B cell (primary cell): ENCODE measurements around the gene BTAF1. TPM values are rescaled to one million over a fixed set of nuclear protein-coding genes. Genes with fewer than 3 reads are reported as not detected.

Source experiments
- ATAC-seq: fragments of 200-7000 bp; cut with Tn5 transposase; one replicate; pipeline ENCODE4 v1.10.0; 2021; ENCODE audit warnings: low read depth, mild to moderate bottlenecking, moderate number of reproducible peaks, moderate library complexity
- CTCF ChIA-PET: fragments of 350-600 bp; sonication (Branson Sonifier 250); formaldehyde crosslinking; loops from one replicate; lab custom pipeline; 2021; ENCODE audit warnings: antibody characterized with exemption, inconsistent platforms; lab: Charles Lee
- POLR2A ChIA-PET: fragments of 350-600 bp; sonication (Branson Sonifier 250); formaldehyde crosslinking; loops from one replicate; lab custom pipeline; 2021; ENCODE audit warnings: antibody characterized with exemption; lab: Charles Lee
- DNase-seq: peaks from one replicate; pipeline ENCODE4 v3.0.0; 2013
- H2AFZ ChIP-seq: 2 replicates; pipeline ENCODE4 v1.6.1; 2012; ENCODE audit warnings: mild to moderate bottlenecking, low read depth, low read length; ENCODE audit not compliant: insufficient read depth, poor library complexity, severe bottlenecking
- H3K27ac ChIP-seq, 2 donors: 1 replicate in 1 of 2; 2 replicates in 1 of 2; pipeline ENCODE4 v1.5.1; 2012 to 2013; ENCODE audit warnings: low read length in 2 of 2, mild to moderate bottlenecking in 2 of 2, moderate library complexity in 1 of 2
- H3K27me3 ChIP-seq, 4 experiments: fragments of 200-600 bp in 1 of 4; sonication (generic) in 1 of 4; replicated peaks in 1 of 4; 1 replicate in 2 of 4; 2 replicates in 2 of 4; pipeline versions ENCODE4 v1.6.1 to v1.7.0; 2013 to 2016; ENCODE audit warnings: low read length in 3 of 4, mild to moderate bottlenecking in 2 of 4, mixed read lengths in 1 of 4, moderate library complexity in 1 of 4; ENCODE audit not compliant: insufficient read depth in 4 of 4, control insufficient read depth in 3 of 4; ENCODE audit errors: control extremely low read depth in 1 of 4
- H3K36me3 ChIP-seq, 2 experiments: replicated peaks in 1 of 2; 1 replicate in 1 of 2; 2 replicates in 1 of 2; pipeline versions ENCODE4 v1.6.1 to v1.7.1; 2013; ENCODE audit warnings: low read length in 1 of 2; ENCODE audit not compliant: insufficient read depth in 2 of 2, control insufficient read depth in 1 of 2; ENCODE audit errors: control extremely low read depth in 1 of 2, extremely low read depth in 1 of 2
- H3K4me1 ChIP-seq, 2 donors: fragments of 200-600 bp in 1 of 2; sonication (generic) in 1 of 2; 1 replicate in 1 of 2; 2 replicates in 1 of 2; pipeline versions ENCODE4 v1.5.1 to v1.6.1; 2013 to 2017; ENCODE audit warnings: low read length in 2 of 2; ENCODE audit not compliant: control insufficient read depth in 2 of 2, insufficient read depth in 2 of 2
- H3K4me2 ChIP-seq: replicated peaks from 2 replicates; pipeline ENCODE3; 2012; ENCODE audit warnings: mild to moderate bottlenecking, low read depth, low read length; ENCODE audit not compliant: poor library complexity, severe bottlenecking
- H3K4me3 ChIP-seq, 5 experiments: fragments of 200-600 bp in 1 of 5; sonication (generic) in 1 of 5; 1 replicate in 3 of 5; 2 replicates in 2 of 5; pipeline versions ENCODE4 v1.5.1 to v1.7.0; 2011 to 2016; ENCODE audit warnings: low read length in 4 of 5, mild to moderate bottlenecking in 4 of 5, low read depth in 2 of 5, control low read depth in 1 of 5, moderate library complexity in 1 of 5; ENCODE audit not compliant: insufficient read depth in 1 of 5; ENCODE audit errors: control extremely low read depth in 1 of 5, extremely low read depth in 1 of 5
- H3K79me2 ChIP-seq: fragments of 200-600 bp; sonication (generic); one replicate; pipeline ENCODE4 v1.6.0; 2016; ENCODE audit warnings: low read length; ENCODE audit not compliant: control insufficient read depth, insufficient read depth
- H3K9ac ChIP-seq: fragments of 200-600 bp; sonication (generic); 2 replicates; pipeline ENCODE4 v1.6.1; 2017; ENCODE audit warnings: mild to moderate bottlenecking, low read length, moderate library complexity
- H3K9me3 ChIP-seq, 3 donors: one replicate each; pipeline versions ENCODE4 v1.6.1 to v1.7.1; 2013; ENCODE audit warnings: low read length in 2 of 3; ENCODE audit not compliant: control insufficient read depth in 2 of 3, insufficient read depth in 1 of 3; ENCODE audit errors: control extremely low read depth in 1 of 3
- H4K20me1 ChIP-seq: 2 replicates; pipeline ENCODE4 v1.6.0; 2012; ENCODE audit warnings: mild to moderate bottlenecking, low read length; ENCODE audit not compliant: insufficient read depth, control insufficient read depth, poor library complexity, severe bottlenecking
- H3K27ac Mint-ChIP-seq: one replicate; pipeline ENCODE4 v1.8.0; 2021; ENCODE audit warnings: mixed read lengths
- H3K27me3 Mint-ChIP-seq: one replicate; pipeline ENCODE4 v1.8.0; 2021; ENCODE audit warnings: mixed read lengths
- H3K4me1 Mint-ChIP-seq: one replicate; pipeline ENCODE4 v1.8.0; 2021; ENCODE audit warnings: mixed read lengths
- H3K4me3 Mint-ChIP-seq: one replicate; pipeline ENCODE4 v1.8.0; 2021; ENCODE audit warnings: mixed read lengths
- H3K9me3 Mint-ChIP-seq: one replicate; pipeline ENCODE4 v1.8.0; 2022; ENCODE audit warnings: mixed read lengths; ENCODE audit not compliant: insufficient read depth
- EZH2 ChIP-seq: IDR thresholded peaks from 2 replicates; pipeline ENCODE4 v1.6.1; 2012; ENCODE audit warnings: borderline replicate concordance, low read depth, mild to moderate bottlenecking, moderate library complexity, low read length; ENCODE audit not compliant: insufficient read depth, poor library complexity, severe bottlenecking
- WGBS: methylation state at CpG from one replicate; pipeline ENCODE4 v1.1.5; 2013; ENCODE audit warnings: missing lambda C conversion rate; ENCODE audit not compliant: insufficient coverage; 5-methylcytosine and 5-hydroxymethylcytosine counted together
- intact Hi-C: fragments of 100-400 bp; cut with micrococcal nuclease; formaldehyde crosslinking; loops from one replicate; pipeline ENCODE4 v1.10.0; 2022
- polyA plus RNA-seq: library from polyadenylated mRNA; depleted of rRNA; stranded (reverse); fragments of >200 nt; gene quantifications from 2 replicates; pipeline ENCODE4 v1.2.3, GENCODE V29; 2012
- total RNA-seq, 2 donors: library from RNA; stranded (reverse); fragments of 120-200 nt in 1 of 2; gene quantifications; 1 replicate in 1 of 2; 2 replicates in 1 of 2; pipeline versions ENCODE4 v1.2.3 to v1.2.4, GENCODE V29; 2013 to 2022
- TF ChIP-seq, protein P1 (sequence below): fragments of 200-600 bp; IDR thresholded peaks from one replicate; pipeline ENCODE4 v1.8.0; 2022; ENCODE audit warnings: antibody characterized with exemption, mild to moderate bottlenecking

The BTAF1 gene
- total and polyA plus RNA-seq, 2 donors (not counting 1 experiment from before 2014, with no cell fraction given) = 58.2 to 78.1 TPM

DNA sequence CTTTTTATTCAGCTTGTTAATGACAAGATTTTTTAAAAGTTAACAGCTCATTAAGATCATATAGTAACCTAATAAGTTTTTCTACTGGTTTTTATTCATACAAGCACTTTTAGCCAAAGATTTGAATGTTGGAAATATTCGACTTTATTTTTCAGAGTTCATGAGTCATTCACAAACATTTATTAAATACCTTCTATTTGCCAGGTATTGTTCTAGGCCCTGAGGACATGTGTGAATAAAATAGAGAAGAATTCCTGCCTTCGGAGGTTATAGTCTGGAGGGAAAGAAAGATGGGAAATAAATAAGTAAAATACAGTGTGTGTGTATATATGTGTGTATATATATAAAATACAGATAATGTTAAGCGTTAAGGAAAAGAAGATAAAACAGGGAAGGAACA, 31.5 kb downstream of the BTAF1 start:
- TF ChIP-seq, protein P1, sequence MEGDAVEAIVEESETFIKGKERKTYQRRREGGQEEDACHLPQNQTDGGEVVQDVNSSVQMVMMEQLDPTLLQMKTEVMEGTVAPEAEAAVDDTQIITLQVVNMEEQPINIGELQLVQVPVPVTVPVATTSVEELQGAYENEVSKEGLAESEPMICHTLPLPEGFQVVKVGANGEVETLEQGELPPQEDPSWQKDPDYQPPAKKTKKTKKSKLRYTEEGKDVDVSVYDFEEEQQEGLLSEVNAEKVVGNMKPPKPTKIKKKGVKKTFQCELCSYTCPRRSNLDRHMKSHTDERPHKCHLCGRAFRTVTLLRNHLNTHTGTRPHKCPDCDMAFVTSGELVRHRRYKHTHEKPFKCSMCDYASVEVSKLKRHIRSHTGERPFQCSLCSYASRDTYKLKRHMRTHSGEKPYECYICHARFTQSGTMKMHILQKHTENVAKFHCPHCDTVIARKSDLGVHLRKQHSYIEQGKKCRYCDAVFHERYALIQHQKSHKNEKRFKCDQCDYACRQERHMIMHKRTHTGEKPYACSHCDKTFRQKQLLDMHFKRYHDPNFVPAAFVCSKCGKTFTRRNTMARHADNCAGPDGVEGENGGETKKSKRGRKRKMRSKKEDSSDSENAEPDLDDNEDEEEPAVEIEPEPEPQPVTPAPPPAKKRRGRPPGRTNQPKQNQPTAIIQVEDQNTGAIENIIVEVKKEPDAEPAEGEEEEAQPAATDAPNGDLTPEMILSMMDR = no peak
- no peak for TF ChIP-seq EZH2
- Mint-ChIP-seq H3K27me3 (no peaks in the 10 kb centered on the region), H3K27ac (no peak overlapping the region), H3K9me3 (no peaks in the 10 kb centered on the region), H3K4me3 (no peak overlapping the region), H3K4me1 (no peaks in the 10 kb centered on the region)
- Histone ChIP-seq H2AFZ (no peak overlapping the region), H3K4me1 (no peaks in the 10 kb centered on the region), H3K79me2 (peaks cover 11% of the 10 kb centered on the region), H3K4me2 (no peak overlapping the region), H3K4me3 (no peak overlapping the region), H3K9me3 (no peaks in the 10 kb centered on the region), H3K9ac (no peak overlapping the region), H3K36me3 (peaks cover 33 to 78% of the 10 kb centered on the region in 2 experiments), H4K20me1 (peaks cover 8% of the 10 kb centered on the region), H3K27ac (no peak overlapping the region), H3K27me3 (no peaks in the 10 kb centered on the region)
- intact Hi-C loops = no loop called here
- CTCF ChIA-PET = no interaction called here
- ATAC-seq (no peak), DNase-seq (no peak)
- POLR2A ChIA-PET = no interaction called here
- no CpG with 5 or more reads among the region's 3 CpGs for WGBS

GRCh38 chr10:91957091-91957490, 33.5 kb downstream of the BTAF1 start:
- ChIA-PET POLR2A (no interaction called here), CTCF (interaction anchor here (0.7 to 1.4 kb wide), 2 partner anchors 9 to 44 kb away, joined by 3 read pairs; no protein-coding TSS in a partner anchor)
- DNase-seq = no peak
- no peak overlapping the region for H3K27ac ChIP-seq
- no peaks in the 10 kb centered on the region for H3K9me3 Mint-ChIP-seq
- no CpG with 5 or more reads among the region's 1 CpG for WGBS
- H3K9ac ChIP-seq = no peak overlapping the region
- peaks cover 8% of the 10 kb centered on the region for H4K20me1 ChIP-seq
- H2AFZ ChIP-seq = no peak overlapping the region
- H3K27ac Mint-ChIP-seq = no peak overlapping the region
- H3K27me3 Mint-ChIP-seq = no peaks in the 10 kb centered on the region
- no peak for TF ChIP-seq EZH2
- H3K36me3 ChIP-seq = peaks cover 31 to 78% of the 10 kb centered on the region in 2 experiments
- peaks cover 9% of the 10 kb centered on the region for H3K79me2 ChIP-seq
- H3K4me1 Mint-ChIP-seq = no peaks in the 10 kb centered on the region
- no peak overlapping the region for H3K4me2 ChIP-seq
- intact Hi-C loops = no loop called here
- H3K4me3 Mint-ChIP-seq = no peak overlapping the region
- H3K4me3 ChIP-seq = no peak overlapping the region
- no peaks in the 10 kb centered on the region for H3K4me1 ChIP-seq
- H3K9me3 ChIP-seq = no peaks in the 10 kb centered on the region
- no peak for ATAC-seq
- no peaks in the 10 kb centered on the region for H3K27me3 ChIP-seq
